B cell (primary cell): ENCODE results near the gene IGSF3.

Source experiments
- CTCF ChIP-seq: fragments of 200-600 bp; IDR thresholded peaks from one replicate; pipeline ENCODE4 v1.8.0; 2022; ENCODE audit warnings: antibody characterized with exemption, mild to moderate bottlenecking
- EZH2 ChIP-seq: IDR thresholded peaks from 2 replicates; pipeline ENCODE4 v1.6.1; 2012; ENCODE audit warnings: borderline replicate concordance, low read depth, mild to moderate bottlenecking, moderate library complexity, low read length; ENCODE audit not compliant: insufficient read depth, poor library complexity, severe bottlenecking

GRCh38 chr1:116558140-116558549 is 109.4 kb downstream of the IGSF3 start:
- no peak for TF ChIP-seq EZH2
- no peak for TF ChIP-seq CTCF
